ENCODE data around the gene NTHL1. TPM values are rescaled to one million over a fixed set of nuclear protein-coding genes. Genes with fewer than 3 reads are reported as not detected.
A peak's percentile ranks its signal among the peaks of the same experiment; 100 is the strongest.

Gene NTHL1
- total and polyA plus RNA-seq, 2 of the 8 experiments (the other 6 are each of a cell fraction or from before 2014, with no cell fraction given) = 70.9 to 150 TPM

- no peak within 1 kb of the TSS for H2AK5ac ChIP-seq (ENCODE audit: low read depth, low read length)
- H3K56ac ChIP-seq (replicated peaks; ENCODE audit: insufficient read length, low read depth, low read length) = no peak within 1 kb of the TSS
- peak within 1 kb of the TSS; percentile 21 to 59 (median 29); a peak in 7 of 8 replicates for H3K4me3 ChIP-seq (ENCODE audit: extremely low read depth in 1 of 4, insufficient read depth in 2 of 4, low read depth in 3 of 4, low read length in 4 of 4)
- H3K23me2 ChIP-seq (ENCODE audit: low read depth, low read length) = peaks cover 8% of the 10 kb centered on the region; the same call in 1 of the 2 replicates
- peak within 1 kb of the TSS; percentile 71 to 79 for H3K4me2 ChIP-seq (ENCODE audit: insufficient read depth in 1 of 2, low read depth in 2 of 2, low read length in 2 of 2)
- no peak within 1 kb of the TSS for H2BK20ac ChIP-seq (ENCODE audit: low read length)
- ChIA-PET CTCF (ENCODE audit: partially characterized antibody) (interaction anchor here (0.9 to 7.5 kb wide), 11 partner anchors 11 to 127 kb away, joined by 3 to 55 read pairs (median 5); no protein-coding TSS in a partner anchor), POLR2A (ENCODE audit: partially characterized antibody) (interaction anchor here (1.0 to 2.0 kb wide), 8 partner anchors 11 to 135 kb away, joined by 3 to 9 read pairs (median 5); partner anchors contain the start of genes RPS2 and TRAF7)
- H3K4me1 ChIP-seq (replicated peaks in 1 of 4; ENCODE audit: control insufficient read depth in 3 of 4, insufficient read depth in 4 of 4, low read length in 3 of 4) = peaks cover 0 to 21% (median 8%) of the 10 kb centered on the region in 4 experiments; a peak in 5 of 7 replicates
- H2BK5ac ChIP-seq (ENCODE audit: low read depth, low read length) = no peak within 1 kb of the TSS
- peak within 1 kb of the TSS; percentile 3; the same call in 1 of the 2 replicates for H3K18ac ChIP-seq (ENCODE audit: extremely low read depth, low read length)
- no peaks in the 10 kb centered on the region for H3K79me1 ChIP-seq (ENCODE audit: low read depth, low read length)
- no peak within 1 kb of the TSS for H4K5ac ChIP-seq (ENCODE audit: insufficient read length, low read depth, low read length)
- peaks cover 22 to 38% (median 32%) of the 10 kb centered on the region in 4 experiments for H3K27me3 ChIP-seq (replicated peaks in 1 of 4; ENCODE audit: control insufficient read depth in 3 of 4, extremely low read depth in 1 of 4, insufficient read depth in 3 of 4, low read length in 3 of 4)
- no peak within 1 kb of the TSS for H3K27ac ChIP-seq (ENCODE audit: low read depth, low read length)
- H3K4ac ChIP-seq (replicated peaks; ENCODE audit: insufficient read length, low read depth, low read length) = no peak within 1 kb of the TSS
- H2BK120ac ChIP-seq (replicated peaks; ENCODE audit: low read depth, low read length) = no peak within 1 kb of the TSS
- H3K36me3 ChIP-seq (ENCODE audit: control insufficient read depth in 2 of 4, insufficient read depth in 4 of 4, low read length in 3 of 4) = peaks cover 0 to 5% (median 0%) of the 10 kb centered on the region in 4 experiments; a peak in 1 of 8 replicates
- no peak within 1 kb of the TSS for H4K91ac ChIP-seq (replicated peaks; ENCODE audit: insufficient read length, low read length)
- WGBS, 2 experiments (ENCODE audit: extremely low coverage in 1 of 2, insufficient coverage in 1 of 2, insufficient read length in 1 of 2, insufficient replicate concordance in 2 of 2, low coverage in 1 of 2, low lambda C conversion rate in 2 of 2, missing lambda C conversion rate in 1 of 2) = 5% methylated on average over 20 of the region's 33 CpGs; no CpG with 5 or more reads in 1 of the 2 experiments
- H2BK12ac ChIP-seq (ENCODE audit: low read depth, low read length) = no peak within 1 kb of the TSS; the same call in 1 of the 2 replicates
- no peaks in the 10 kb centered on the region for H4K20me1 ChIP-seq (replicated peaks in 1 of 2; ENCODE audit: control insufficient read depth in 1 of 2, insufficient read depth in 2 of 2, low read length in 2 of 2)
- H2BK15ac ChIP-seq (ENCODE audit: low read length) = no peak within 1 kb of the TSS
- no peaks in the 10 kb centered on the region for H3K79me2 ChIP-seq (ENCODE audit: control insufficient read depth in 1 of 2, insufficient read depth in 2 of 2, low read length in 2 of 2)
- H3K14ac ChIP-seq (ENCODE audit: insufficient read length) = no peak within 1 kb of the TSS
- FAIRE-seq (no peak), DNase-seq (ENCODE audit: low read depth in 1 of 2, low spot score in 2 of 2) (peak in 1 of 2 experiments; percentile 78)
- H3K9me3 ChIP-seq (ENCODE audit: insufficient read depth in 2 of 2, low read depth in 1 of 2, low read length in 1 of 2) = no peaks in the 10 kb centered on the region
- no peak within 1 kb of the TSS; a peak in 2 of 7 replicates for H3K9ac ChIP-seq (replicated peaks in 1 of 4; ENCODE audit: extremely low read depth in 1 of 4, low read depth in 3 of 4, low read length in 3 of 4)
- peak within 1 kb of the TSS; percentile 46 for H4K8ac ChIP-seq (ENCODE audit: extremely low read depth, insufficient read depth, low read length)
- H2AFZ ChIP-seq (ENCODE audit: low read length) = peak within 1 kb of the TSS; percentile 6; the same call in 1 of the 2 replicates
- H3K23ac ChIP-seq (ENCODE audit: insufficient read length) = no peak within 1 kb of the TSS
- no peak for TF ChIP-seq KDM5A (IDR thresholded peaks at IDR 0.05; ENCODE audit: low read length)
- TF ChIP-seq E2F6 (IDR thresholded peaks at IDR 0.05) = no peak
Measured at GRCh38 chr16:2019518-2019920, 28.1 kb downstream of the NTHL1 start, which contains the start of gene NPW. Gene NPW (plus strand): TSS chr16:2019785.

Data from H1 (cell line).